H1 (cell line): ENCODE data around the gene LPO. TPM values are rescaled to one million over a fixed set of nuclear protein-coding genes. Genes with fewer than 3 reads are reported as not detected.

ENCODE experiments used
- ATF3 ChIP-seq: IDR thresholded peaks from 2 replicates; pipeline ENCODE4 v1.6.1; 2011; ENCODE audit warnings: low read depth, mild to moderate bottlenecking, low read length; ENCODE audit not compliant: insufficient read depth
- CTCF ChIP-seq, 3 experiments: IDR thresholded peaks; 1 replicate in 2 of 3; 2 replicates in 1 of 3; pipeline versions ENCODE4 v1.5.1 to v1.6.1; 2011; ENCODE audit warnings: low read length in 3 of 3, mild to moderate bottlenecking in 3 of 3, inconsistent platforms in 2 of 3, low read depth in 1 of 3, moderate library complexity in 1 of 3; ENCODE audit not compliant: insufficient read depth in 1 of 3; ENCODE audit errors: control extremely low read depth in 1 of 3
- HDAC2 ChIP-seq, 2 experiments: fragments of 300-600 bp in 1 of 2; sonication (generic) in 1 of 2; IDR thresholded peaks; 2 replicates each; pipeline ENCODE4 v1.6.1; 2011 to 2012; ENCODE audit warnings: low read depth in 2 of 2, low read length in 2 of 2, mild to moderate bottlenecking in 2 of 2, moderate library complexity in 2 of 2, borderline replicate concordance in 1 of 2, inconsistent platforms in 1 of 2
- SP2 ChIP-seq: IDR thresholded peaks from 2 replicates; pipeline ENCODE4 v1.6.1; 2012; ENCODE audit warnings: mild to moderate bottlenecking, low read length, inconsistent platforms
- TCF12 ChIP-seq: IDR thresholded peaks from 2 replicates; pipeline ENCODE4 v1.6.1; 2011; ENCODE audit warnings: low read depth, mild to moderate bottlenecking, low read length
- polyA plus RNA-seq, 7 experiments: library from polyadenylated mRNA; depleted of rRNA in 3 of 7; stranded (reverse) in 5 of 7; unstranded in 2 of 7; fragments of >200 nt in 5 of 7; fragments of 200-250 nt in 2 of 7; gene quantifications; 1 replicate in 5 of 7; 2 replicates in 1 of 7; 4 replicates in 1 of 7; pipeline versions ENCODE4 v1.2.1 to v1.2.3, GENCODE V29; 2011 to 2013; ENCODE audit warnings: missing spikeins in 2 of 7, mixed read lengths in 2 of 7
- total RNA-seq: library from RNA; stranded (reverse); fragmentation: NEBNext Ultra II Directional; extraction: Animal tissue kit (Norgen Biotek cat#: 25700); gene quantifications from 2 replicates; pipeline ENCODE4 v1.2.1, GENCODE V29; 2021

LPO gene
- total and polyA plus RNA-seq, 2 of the 8 experiments (the other 6 are each of a cell fraction or from before 2014, with no cell fraction given) = 0.38 to 0.52 TPM

- TF ChIP-seq CTCF (IDR thresholded peaks at IDR 0.05; ENCODE audit: control extremely low read depth in 1 of 3, insufficient read depth in 1 of 3, low read depth in 1 of 3, low read length in 3 of 3) (no peak), ATF3 (no peak), TCF12 (no peak), SP2 (no peak), HDAC2 (IDR thresholded peaks at IDR 0.05; ENCODE audit: borderline replicate concordance in 1 of 2, low read depth in 2 of 2, low read length in 2 of 2) (no peak)
Observed at GRCh38 chr17:58207451-58207850, 30.9 kb upstream of the LPO start (continued).
